Measurements from ENCODE around the gene SAFB2.

- no peak for TF ChIP-seq CTCF (IDR thresholded peaks at IDR 0.05; ENCODE audit: low read depth, low read length, poor library complexity, severe bottlenecking)
- TF ChIP-seq EZH2phosphoT487 (IDR thresholded peaks at IDR 0.05; ENCODE audit: borderline replicate concordance, low read length) = no peak
These were observed 32.8 kb upstream of the SAFB2 start for GRCh38 chr19:5655412-5655811.
